DMS 273 (cell line): ENCODE data around the gene TPH1.
"Not testable (repeated sequence)": the region's sequence is repeated elsewhere in the genome, so short reads cannot be mapped to it uniquely, and the experiment has no call there.

Source experiments
- DNase-seq: peaks from one replicate; lab custom pipeline; 2025; ENCODE audit not compliant: unreplicated experiment; lab: John Stamatoyannopoulos, UW

Gene TPH1

GRCh38 chr11:18027475-18027874 lies 18.6 kb downstream of the TPH1 start:
- DNase-seq = no peak

DNA sequence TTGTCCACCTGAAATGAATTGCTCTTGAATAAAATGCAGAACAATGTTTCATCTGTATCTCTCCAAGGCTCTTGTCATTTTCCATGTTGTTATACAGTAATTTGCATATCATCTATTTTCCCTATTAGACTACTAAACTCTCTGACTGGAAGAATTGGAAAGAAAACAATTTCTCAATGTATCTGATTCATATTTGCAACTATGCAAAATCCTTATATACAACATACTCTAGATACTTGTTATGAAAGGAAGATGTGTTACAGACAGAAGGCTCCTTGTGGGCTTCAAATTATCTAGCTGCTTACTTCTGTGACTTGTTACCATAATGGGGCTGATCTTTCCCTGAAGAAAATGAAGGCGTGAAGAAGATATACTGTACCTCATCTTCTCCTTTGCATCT lies 23.6 kb downstream of the TPH1 start:
- DNase-seq = no peak

GRCh38 chr11:18019650-18020049 lies 26.4 kb downstream of the TPH1 start:
- DNase-seq = no peak

DNA sequence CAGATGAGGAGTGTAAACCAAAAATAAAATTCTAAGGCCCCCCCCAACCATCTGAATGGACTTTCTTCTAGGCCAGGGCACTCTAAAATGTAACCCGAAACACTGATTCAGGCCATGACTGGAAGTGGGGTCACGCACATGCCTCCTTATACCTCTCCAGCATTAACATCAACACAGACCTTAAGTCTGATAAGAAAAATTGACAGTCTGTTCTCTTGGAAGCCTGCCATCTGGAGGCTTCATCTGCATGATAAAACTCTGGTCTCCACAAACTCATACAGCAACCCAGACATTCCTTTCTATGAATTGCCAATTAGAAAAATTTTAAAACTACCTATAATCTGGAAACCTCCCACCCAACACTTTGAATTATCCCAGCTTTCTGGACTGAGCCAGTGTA lies 29.3 kb downstream of the TPH1 start:
- peak; percentile 80 for DNase-seq

GRCh38 chr11:18014876-18015275 lies 31.2 kb downstream of the TPH1 start:
- no peak for DNase-seq

DNA sequence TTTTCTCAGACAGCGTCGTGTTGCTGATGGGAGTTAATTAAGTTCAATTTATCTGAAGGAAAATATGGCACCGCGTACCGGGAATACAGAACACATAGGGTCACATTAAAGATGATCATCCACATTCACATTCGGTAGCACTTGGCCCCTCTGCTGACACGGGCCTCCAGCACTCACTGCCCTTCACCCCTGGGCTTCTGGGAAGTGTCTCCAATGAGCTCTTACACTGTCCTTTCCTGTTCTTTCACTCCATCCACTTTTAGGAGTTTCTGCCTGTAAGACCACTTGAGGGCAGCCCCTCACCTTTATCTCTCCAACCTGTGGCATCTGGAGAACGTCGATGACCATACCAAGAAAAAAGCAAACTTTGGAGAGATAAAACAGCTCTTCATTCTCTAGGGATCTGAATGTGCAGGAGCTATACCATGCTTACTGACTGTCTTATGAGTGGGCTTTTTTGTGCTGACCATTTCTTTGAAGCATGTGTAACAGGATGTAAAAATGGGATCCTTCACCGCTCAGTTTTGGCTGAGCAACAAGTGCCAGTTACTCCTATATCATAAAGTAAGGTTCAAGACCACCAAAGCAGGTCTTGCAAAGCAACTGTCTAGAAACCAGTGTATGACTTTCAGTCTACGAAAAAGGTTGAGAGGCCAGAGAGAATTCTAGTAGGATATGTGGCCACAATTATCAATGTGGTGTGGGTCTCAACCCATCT lies 32.1 kb downstream of the TPH1 start:
- DNase-seq = peak; percentile 36

- DNase-seq = peak; percentile 95
These were observed 32.9 kb downstream of the TPH1 start, which contains the start of gene SERGEF for GRCh38 chr11:18012906-18013781. Gene SERGEF (minus strand): TSS chr11:18013047. CDS start chr11:18013010, 37 bp downstream.

- DNase-seq = peak; percentile 57
These were observed 33.8 kb downstream of the TPH1 start for GRCh38 chr11:18012122-18012905.

GRCh38 chr11:18011633-18012032 lies 34.4 kb downstream of the TPH1 start:
- DNase-seq = no peak

DNA sequence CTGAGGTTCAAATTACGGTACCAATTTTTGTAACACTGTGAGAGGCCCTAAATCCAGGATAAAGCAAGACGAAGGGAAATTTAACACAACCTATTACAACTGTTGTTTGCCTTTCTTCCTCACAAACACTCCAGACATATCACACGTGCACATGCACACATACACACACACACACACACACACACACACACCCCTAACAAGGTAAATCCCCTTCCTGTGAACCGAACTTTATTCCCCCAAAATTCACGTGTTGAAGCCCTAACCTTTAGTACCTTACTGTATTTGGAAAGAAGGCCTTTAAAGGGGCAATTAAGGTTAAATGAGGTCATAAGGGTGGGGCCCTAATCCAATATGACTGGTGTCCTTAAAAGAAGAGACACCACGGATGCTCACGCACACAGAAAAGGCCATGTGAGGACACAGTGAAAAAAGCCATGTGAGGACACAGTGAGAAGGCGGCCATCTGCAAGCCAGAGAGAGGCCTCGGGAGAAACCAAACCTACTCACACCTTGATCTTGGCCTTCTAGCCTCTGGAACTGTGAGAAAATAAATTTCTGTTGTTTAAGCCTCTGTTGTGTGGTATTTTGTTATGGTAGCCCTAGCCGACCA lies 35.0 kb downstream of the TPH1 start:
- peak; percentile 17 for DNase-seq

- DNase-seq = peak; percentile 4
These were observed 35.9 kb downstream of the TPH1 start for GRCh38 chr11:18010121-18010670.

DNA sequence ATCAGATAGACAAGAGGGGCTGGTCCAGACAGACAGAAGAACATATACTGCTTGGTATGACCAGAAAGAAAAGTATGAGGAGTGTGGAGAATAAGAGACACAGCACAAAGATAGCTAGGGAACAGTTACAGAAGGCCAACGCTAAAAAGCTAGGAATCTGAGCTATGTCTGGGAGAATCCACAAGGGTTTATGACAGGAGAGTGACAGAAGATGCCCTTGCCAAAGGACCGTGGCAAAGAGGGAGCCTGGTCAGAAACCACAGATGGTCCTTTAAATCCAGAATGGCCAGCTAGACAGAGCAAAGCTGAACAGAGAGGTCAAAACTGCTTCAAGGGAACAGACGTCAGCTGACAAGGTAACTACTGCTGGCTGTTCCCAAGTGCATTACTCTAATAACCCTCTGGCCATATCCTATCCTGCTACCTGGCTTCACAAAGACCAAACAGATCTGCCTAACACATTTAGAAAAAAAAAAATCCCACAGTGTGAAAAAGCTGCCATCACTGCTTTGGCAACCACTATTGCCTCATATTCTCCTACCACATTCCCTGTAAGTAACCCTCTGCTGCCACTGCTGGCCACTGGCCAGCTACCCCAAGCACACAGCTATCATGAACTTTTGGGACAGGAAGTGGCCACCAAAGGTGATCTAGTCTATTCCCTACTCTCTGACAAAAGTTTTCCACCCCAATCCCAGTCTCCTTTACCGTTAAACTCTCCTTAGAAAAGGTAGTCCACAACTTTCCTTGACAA lies 40.5 kb downstream of the TPH1 start:
- DNase-seq = no peak

GRCh38 chr11:18001191-18001590 lies 44.9 kb downstream of the TPH1 start:
- no peak for DNase-seq

GRCh38 chr11:18000760-18001159 lies 45.3 kb downstream of the TPH1 start:
- DNase-seq = no peak

DNA sequence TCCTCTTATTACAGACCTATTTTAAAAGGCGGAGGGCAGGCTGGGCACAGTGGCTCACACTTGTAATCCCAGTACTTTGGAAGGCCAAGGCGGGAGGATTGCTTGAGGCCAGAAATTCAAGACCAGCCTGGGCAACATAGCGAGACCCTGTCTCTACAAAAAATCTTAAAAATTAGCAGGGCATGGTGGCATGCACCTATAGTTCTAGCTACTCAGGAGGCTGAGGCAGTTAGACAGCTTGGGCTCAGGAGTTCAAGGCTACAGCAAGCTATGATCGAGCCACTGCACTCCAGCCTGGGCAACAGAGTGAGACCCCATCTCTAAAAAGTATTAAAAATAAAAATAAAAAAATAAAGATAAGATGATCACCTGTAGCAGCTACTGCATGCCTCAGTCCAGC lies 45.9 kb downstream of the TPH1 start:
- not testable (repeated sequence) for DNase-seq
